Left renal pelvis (tissue), 4 donors: ENCODE results near the gene ABCA6. TPM values are rescaled to one million over a fixed set of nuclear protein-coding genes. Genes with fewer than 3 reads are reported as not detected.

Experiments
- DNase-seq, 4 donors: peaks; one replicate each; pipeline ENCODE4 v3.0.0-alpha.2; 2013; ENCODE audit warnings: low read depth in 4 of 4, low spot score in 3 of 4
- polyA plus RNA-seq, 4 donors: library from polyadenylated mRNA; unstranded; fragments of 120-200 nt; gene quantifications; one replicate each; pipeline ENCODE4 v1.2.1, GENCODE V29; 2013; ENCODE audit not compliant: insufficient read length in 4 of 4

The ABCA6 gene
- polyA plus RNA-seq, 4 donors = 2.7 to 4.9 (median 4.7) TPM

- DNase-seq = no peak
Measured at GRCh38 chr17:69050999-69051775, 90.5 kb downstream of the ABCA6 start.

GRCh38 chr17:69048634-69049033 is 93.1 kb downstream of the ABCA6 start:
- DNase-seq = no peak

- DNase-seq = no peak
Measured at GRCh38 chr17:69047368-69048263, 94.1 kb downstream of the ABCA6 start.

GRCh38 chr17:69046121-69046807 is 95.4 kb downstream of the ABCA6 start:
- DNase-seq = no peak

DNA sequence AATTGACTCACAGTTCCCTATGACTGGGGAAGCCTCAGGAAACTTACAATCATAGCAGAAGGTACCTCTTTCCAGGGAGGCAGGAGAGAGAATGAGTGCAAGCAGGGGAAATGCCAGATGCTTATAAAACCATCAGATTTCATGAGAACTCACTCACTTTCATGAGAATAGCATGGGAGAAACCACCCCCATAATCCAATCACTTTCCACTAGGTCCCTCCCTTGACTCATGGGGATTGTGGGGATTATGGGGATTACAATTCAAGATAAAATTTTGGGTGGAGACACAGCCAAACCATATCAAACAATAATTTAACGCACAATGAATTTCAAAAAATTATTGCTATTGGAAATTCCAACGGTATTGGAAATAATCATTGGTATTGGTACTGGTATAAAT is 96.0 kb downstream of the ABCA6 start:
- no peak for DNase-seq

GRCh38 chr17:69044371-69044770 is 97.3 kb downstream of the ABCA6 start:
- DNase-seq = no peak

DNA sequence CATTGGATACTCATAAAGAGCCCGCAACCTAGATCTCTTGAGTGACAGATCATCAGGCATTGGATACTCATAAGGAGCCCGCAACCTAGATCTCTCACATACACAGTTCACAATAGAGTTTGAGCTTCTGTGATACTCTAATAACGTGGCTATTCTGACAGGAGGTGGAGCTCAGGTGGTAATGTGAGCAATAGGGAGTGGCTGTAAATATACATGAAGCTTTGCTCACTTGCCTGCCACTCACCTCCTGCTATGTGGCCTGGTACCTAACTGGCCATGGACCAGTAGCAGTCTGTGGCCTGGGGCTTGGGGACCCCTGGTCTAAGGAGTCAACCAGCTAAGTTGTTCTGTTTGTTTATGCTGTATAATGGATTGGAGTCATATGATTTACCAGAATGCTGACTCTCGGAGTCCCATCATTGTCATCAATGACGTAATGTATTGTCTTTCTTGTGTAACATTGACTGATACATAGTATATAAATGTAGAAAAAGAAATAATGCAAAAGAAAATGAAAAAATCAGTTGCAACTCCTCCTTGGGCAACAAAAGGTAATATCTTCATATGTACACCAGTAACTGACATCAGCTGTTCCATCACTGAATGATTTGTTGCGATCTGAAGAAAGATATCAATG is 98.5 kb downstream of the ABCA6 start:
- no peak for DNase-seq

DNA sequence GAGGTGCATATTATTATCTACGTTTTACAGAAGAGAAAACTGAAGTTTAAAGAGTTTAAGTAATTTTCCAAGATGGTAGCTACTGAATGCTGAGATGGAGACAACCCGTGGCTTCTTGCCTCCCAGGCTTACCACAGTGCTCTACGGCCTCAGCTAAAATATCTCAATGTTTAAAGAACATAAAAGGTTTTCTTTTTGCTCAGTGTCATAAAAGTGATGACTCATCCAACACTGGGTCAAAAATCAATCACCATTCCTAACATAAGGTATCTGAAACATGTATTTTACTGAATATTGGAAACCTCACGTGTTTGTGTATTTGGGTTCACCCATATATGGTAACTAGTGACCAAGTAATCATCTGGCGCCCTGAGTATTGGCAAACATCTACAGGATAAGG is 99.4 kb downstream of the ABCA6 start:
- no peak for DNase-seq

DNA sequence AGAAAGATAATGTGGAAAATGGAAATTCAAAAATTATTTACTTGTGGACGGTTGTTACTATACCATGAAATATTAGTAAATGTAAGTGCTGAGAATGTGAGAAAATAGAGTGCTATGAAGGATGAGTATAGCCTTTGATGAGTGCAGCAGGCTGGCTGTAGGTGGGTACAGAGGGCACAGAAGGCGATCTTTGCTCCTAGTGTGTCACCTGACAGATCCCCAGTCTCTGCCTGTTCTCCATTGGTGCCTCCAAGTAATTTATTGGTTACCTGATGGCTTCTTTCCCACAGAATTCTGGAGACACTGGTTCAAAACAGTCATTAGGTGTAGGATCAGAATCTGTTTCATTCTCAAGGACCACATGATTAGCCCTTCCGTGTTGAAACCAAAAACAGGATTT is 109.9 kb downstream of the ABCA6 start:
- DNase-seq = no peak

GRCh38 chr17:69030169-69030568 is 111.5 kb downstream of the ABCA6 start:
- no peak for DNase-seq

Other genes with a start within 250 kb of the ABCA6 start
- gene ABCA8, start 186.5 kb downstream of the ABCA6 start, polyA plus RNA-seq = 1 to 10 TPM; 1.2 to 8.8 (median 3.1) TPM
- 1 to 10 TPM; 1.8 to 9.4 (median 3.8) TPM for gene ABCA9, start 81.0 kb downstream of the ABCA6 start, polyA plus RNA-seq
- gene ABCA10, start 86.9 kb upstream of the ABCA6 start, polyA plus RNA-seq = 1 to 10 TPM; 1.2 to 5.2 (median 2.5) TPM
- 10 to 100 TPM; 11.4 to 38.4 (median 29.8) TPM for gene ABCA5, start 185.2 kb upstream of the ABCA6 start, polyA plus RNA-seq